Pulmonary artery endothelial cell (primary cell): ENCODE results near the gene ARHGEF1. TPM values are rescaled to one million over a fixed set of nuclear protein-coding genes. Genes with fewer than 3 reads are reported as not detected.

ENCODE experiments used
- DNase-seq: peaks from one replicate; pipeline ENCODE4 v3.0.0-alpha.2; 2011; ENCODE audit warnings: low read depth, low spot score
- total RNA-seq: library from RNA; depleted of rRNA; stranded (reverse); fragments of >200 nt; gene quantifications from 2 replicates; pipeline ENCODE4 v1.2.3, GENCODE V29; 2014

ARHGEF1 gene
- total RNA-seq = 46.3 and 53.8 TPM in 2 replicates

- DNase-seq = no peak
Measured at GRCh38 chr19:41882568-41883462, at the start of gene ARHGEF1. Gene ARHGEF1, plus strand, starts transcription at chr19:41883184. Its CDS starts 4,899 bp downstream, at chr19:41888083.

DNA sequence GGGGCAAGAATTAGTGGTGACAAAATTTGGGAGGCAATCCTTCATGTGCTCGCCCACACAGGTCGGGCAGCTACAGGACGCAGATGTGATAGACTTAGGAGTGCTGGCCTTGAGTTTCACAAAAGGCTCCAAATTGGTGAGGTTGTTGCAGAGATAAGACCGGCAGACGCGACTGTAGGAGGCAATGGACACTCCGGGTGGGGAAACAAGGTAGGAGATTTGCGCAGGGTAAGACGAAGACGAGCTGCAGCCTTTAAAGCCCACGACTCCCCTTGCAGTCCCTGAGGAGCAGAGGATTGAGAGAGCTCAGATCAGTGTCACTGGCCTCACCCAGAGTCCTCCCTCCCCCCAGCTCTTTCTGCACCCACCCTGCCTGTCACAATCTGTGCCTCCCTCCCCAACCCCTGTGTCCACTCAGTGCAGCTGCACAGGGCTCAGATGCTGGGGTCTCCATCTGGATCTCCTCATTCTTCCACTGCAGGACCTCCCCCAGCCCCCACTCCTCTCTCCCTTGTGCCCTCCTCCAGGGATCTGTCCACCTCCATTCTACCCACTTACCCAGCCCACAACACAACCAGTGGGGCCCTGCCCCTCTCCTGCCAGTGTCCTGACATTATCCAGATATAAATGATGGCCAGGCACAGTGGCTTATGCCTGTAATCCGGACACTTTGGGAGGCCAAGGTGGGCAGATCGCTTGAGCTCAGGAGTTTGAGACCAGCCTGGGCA lies 44.8 kb upstream of the ARHGEF1 start:
- no peak for DNase-seq

DNA sequence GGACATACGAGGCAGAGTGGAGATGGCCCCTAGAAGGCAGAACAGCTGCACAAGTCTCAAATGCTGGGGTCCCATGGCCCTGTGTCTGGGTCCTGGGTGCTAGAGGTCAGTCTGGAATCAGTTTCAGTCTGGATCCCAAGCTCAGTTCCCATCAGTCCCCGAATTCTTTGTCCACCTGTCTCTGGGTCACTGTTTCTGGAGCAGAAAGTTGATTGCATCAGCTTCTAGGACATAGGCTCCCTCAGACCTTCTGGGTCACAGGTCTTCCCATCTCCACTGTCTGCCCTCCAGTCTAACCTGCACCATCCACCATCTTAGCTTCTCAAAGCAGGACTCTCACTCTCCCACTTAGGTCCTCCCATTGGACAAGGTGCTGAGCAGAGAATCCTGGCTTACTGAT lies 43.8 kb upstream of the ARHGEF1 start:
- DNase-seq = no peak

- no peak for DNase-seq
Measured at GRCh38 chr19:41843371-41843770, 39.6 kb upstream of the ARHGEF1 start.

DNA sequence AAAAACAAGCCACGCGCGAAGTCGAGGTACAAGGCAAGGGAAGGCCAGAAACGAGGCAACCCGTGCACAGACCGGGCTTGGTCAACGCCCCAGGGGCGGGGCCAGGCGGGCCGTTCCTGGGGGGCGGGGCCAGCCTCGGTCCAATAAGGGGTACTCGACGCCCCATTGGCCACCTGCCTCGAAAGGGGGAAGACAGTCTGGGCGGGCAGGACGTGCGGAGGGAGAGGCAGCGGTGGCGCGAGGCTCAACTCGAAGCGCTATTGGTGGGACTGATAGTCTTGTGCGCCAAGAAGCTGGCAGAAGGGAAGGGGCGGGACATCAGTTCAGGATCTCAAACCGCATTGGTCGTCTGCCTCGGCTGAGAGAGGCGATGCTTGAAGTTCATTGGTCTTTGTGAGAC lies 38.4 kb upstream of the ARHGEF1 start, which contains the start of gene LYPD4:
TSS of gene LYPD4 (minus strand) at position 83 of the 400 bp plus-strand sequence. CDS start 5,398 bp downstream, outside the sequence.
- DNase-seq = no peak

DNA sequence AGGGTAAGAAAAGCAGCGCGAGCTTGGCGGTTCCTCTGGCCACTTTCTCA lies 38.2 kb upstream of the ARHGEF1 start, which contains the start of gene DMRTC2:
TSS of gene DMRTC2 (plus strand) at position 42 of the 50 bp plus-strand sequence. CDS start 2,387 bp downstream, outside the sequence.
- no peak for DNase-seq

DNA sequence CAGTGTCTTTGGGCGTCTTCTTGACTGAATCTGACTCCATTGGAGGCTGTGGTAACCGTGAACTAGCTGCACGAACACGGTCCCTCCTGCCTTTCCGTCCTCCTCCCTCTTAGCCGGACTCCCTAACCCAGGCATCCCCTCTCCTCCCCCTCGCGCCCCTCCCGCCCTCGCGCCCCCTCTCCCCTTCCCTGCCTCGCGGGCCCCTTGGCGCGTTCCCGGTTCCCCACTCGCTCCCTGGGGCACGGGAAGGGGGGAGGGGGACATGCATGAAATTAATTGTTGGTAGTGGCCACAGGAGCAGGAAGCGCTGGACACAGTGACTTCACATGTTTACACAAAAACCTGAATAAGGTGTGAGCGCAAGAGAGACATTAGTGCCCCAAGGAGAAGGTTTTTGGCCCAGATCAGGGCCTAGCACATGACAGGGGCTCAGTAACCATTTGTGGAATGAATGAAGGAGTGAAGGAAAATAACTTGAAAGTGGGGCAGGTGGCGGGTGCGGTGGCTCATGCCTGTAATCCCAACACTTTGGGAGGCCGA lies 37.9 kb upstream of the ARHGEF1 start:
- no peak for DNase-seq

- no peak for DNase-seq
Measured at GRCh38 chr19:41847351-41848105, 35.5 kb upstream of the ARHGEF1 start.

DNA sequence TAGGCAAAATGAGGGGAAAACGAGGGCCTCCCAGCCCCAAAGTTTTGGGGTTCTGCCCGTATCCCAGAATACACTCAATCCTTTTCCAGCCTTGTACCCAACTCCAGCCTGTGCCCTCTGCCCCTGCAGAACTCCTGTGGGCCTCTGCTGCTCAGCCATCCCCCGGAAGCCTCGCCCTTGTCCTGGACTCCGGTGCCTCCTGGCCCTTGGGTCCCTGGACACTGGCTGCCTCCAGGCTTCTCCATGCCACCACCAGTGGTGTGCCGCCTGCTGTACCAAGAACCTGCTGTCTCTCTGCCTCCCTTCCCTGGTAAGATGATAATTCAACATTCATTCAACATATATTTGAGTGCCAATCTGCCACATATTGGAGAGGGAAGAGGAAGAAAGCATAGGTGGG lies 34.3 kb upstream of the ARHGEF1 start:
- DNase-seq = no peak

DNA sequence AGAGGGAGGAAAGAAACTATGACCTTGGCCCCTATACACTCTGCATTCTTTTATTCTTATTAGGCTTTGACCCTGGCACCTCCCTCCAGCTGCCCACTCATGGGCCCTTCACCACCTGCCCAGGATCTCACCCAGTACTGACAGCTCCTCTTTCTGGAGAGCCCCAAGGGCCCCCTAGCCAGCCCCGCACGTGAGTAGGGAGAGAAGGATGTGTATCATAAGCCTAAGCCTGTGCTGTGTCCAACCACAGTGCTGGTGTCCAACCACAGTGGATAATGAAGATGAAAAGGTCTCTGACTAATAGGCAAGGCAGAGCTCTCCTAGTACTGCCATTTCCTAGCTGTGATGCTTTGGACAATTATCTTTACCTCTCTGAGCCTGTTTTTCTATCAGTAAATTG lies 33.9 kb upstream of the ARHGEF1 start:
- no peak for DNase-seq

- DNase-seq = no peak
Measured at GRCh38 chr19:41850381-41850780, 32.6 kb upstream of the ARHGEF1 start.

DNA sequence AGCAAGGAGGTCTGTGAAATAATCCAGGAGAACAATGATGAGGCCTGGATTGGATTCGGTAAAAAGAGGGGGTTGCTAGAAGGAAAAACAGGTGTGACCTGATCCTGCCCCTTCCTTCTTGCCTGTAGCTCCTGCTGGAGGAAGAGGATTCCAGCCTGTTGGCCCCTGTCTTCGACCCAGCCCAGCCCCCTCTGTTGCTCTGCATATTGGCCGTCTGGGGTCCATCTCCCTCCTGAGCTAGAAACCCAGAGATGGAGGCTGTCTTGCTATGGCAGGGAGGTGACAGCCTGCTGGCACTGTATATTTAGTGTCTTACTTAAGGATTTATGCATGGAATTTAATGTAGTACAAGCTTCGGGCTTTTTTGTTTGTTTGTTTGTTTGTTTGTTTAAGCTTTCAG lies 31.5 kb upstream of the ARHGEF1 start:
- DNase-seq = no peak

DNA sequence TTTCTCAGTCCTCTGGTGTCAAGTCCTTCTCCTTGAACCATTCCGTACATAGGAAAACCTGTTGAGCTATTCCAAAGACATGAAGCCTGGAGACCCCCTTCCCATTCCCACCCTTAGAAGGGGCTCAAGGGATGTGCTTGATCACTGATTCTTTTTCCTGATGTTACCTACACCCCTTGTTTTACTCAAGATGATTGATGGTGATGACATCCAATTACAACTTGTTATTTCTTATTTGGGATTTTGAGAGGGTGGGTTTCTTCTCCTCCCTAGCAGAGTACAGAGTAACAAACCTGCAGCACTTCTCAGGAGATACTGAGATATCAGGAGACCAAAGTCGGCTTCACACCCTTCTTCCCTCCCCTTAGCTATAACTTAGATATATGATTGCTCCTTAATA lies 29.6 kb upstream of the ARHGEF1 start:
- DNase-seq = no peak

DNA sequence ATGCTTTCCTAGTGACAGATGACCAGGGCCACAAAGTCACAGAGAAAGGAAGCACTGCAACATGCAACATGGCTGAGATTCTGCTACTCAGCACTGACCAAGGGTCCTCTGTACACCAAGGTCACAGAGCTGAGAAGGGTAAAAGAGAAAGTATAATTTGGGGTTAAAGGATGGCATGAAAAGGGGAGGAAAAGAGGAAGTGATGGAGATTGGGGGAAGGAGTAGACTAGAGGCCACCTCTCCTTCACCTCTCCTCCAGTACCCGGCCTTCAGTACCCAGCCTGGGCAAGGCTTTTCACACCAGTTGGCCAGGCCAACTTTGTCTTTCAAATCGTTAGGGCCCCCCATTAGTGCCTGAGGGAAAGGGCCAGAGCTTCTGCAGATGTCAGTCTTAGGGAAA lies 29.2 kb upstream of the ARHGEF1 start:
- DNase-seq = no peak

- no peak for DNase-seq
Measured at GRCh38 chr19:41859213-41859617, 23.8 kb upstream of the ARHGEF1 start.

- DNase-seq = peak; percentile 93
Measured at GRCh38 chr19:41859618-41860418, 23.2 kb upstream of the ARHGEF1 start, which contains the start of gene RPS19. Gene RPS19, plus strand, starts transcription at chr19:41860255. Its CDS starts 520 bp downstream, at chr19:41860775.

DNA sequence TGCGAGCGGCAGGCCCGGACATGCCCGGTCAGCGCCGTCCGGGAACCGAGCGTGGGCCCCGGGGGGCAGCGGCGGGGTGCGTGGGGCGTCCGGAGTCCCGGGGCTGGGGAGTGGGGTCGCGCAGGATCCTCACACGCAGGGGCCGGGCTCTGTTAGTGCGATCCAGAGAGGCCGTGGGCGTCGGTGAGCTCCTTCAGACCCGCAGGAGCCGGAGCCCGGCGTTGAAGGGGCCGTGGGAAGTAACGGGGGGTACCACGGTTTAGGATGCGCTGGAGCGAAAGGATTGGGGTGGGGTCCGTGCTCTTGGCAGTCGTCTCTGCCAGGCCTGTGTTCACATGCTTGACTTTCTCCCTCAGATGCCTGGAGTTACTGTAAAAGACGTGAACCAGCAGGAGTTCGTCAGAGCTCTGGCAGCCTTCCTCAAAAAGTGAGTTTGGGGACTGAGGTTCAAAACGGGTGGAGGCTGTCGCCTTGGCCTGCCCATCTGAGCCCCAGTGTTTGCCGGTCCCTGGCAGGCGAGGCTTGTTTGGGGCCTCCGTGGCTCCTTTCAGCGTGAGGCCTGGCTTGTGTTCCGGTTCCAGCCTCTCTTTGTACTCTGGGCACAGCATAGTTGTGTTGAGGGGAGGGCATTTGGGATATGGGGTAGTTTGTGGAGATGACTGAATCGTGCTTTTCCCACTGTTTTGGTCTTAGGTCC lies 22.4 kb upstream of the ARHGEF1 start:
- DNase-seq = no peak

DNA sequence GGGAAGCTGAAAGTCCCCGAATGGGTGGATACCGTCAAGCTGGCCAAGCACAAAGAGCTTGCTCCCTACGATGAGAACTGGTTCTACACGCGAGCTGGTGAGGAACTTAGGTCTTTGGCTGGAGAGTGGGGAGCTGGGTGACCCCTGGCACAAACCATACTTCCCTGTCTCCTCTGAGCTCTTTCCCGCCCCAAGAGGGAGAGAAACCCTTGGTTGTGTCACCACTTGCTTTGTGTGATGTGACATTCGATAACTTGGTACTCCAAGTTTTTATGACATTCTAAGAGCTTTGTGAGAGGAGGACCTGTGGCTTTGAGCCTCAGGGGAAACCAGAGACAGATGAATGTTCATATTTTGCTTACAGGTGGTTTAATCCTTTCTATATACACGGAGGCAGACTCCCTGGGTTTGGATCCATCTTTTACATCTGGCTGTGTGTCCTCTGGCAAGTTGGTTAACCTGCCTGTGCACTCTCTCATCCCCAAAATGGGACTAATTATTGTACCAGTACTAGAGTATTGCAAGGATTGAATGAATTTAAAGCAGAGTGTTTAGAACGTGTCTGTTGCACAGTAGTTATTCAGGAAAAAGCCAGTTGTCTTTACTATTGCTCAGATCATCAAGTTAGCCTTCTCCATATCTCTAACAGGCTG lies 21.7 kb upstream of the ARHGEF1 start:
- DNase-seq = no peak

DNA sequence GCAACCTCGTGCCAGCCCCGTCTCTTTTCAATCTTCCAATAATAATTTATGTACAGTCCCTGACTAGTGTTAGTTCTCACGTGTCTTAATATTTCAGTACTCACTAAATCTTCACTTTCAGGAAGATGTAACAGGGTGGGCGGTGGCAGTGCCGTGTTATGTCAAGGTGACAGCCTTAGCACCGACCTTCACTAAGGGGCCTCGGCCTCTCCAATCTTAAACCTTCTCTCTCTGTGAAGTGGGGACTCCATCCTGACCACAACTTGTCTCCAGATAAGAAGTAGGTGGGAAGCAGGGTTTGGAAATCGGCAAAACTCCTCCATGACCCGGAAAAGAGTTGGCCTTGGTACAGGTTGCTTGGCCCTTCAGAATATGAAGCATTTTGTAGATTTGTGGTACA lies 21.1 kb upstream of the ARHGEF1 start:
- no peak for DNase-seq

- no peak for DNase-seq
Measured at GRCh38 chr19:41862445-41862986, 20.5 kb upstream of the ARHGEF1 start.
